ENCODE measurements around the gene TRIM63. TPM values are rescaled to one million over a fixed set of nuclear protein-coding genes. Genes with fewer than 3 reads are reported as not detected.
A peak's percentile ranks its signal among the peaks of the same experiment; 100 is the strongest.

TRIM63 gene
- total RNA-seq, 1 donor from 2014 or later = 1.7 TPM

DNA sequence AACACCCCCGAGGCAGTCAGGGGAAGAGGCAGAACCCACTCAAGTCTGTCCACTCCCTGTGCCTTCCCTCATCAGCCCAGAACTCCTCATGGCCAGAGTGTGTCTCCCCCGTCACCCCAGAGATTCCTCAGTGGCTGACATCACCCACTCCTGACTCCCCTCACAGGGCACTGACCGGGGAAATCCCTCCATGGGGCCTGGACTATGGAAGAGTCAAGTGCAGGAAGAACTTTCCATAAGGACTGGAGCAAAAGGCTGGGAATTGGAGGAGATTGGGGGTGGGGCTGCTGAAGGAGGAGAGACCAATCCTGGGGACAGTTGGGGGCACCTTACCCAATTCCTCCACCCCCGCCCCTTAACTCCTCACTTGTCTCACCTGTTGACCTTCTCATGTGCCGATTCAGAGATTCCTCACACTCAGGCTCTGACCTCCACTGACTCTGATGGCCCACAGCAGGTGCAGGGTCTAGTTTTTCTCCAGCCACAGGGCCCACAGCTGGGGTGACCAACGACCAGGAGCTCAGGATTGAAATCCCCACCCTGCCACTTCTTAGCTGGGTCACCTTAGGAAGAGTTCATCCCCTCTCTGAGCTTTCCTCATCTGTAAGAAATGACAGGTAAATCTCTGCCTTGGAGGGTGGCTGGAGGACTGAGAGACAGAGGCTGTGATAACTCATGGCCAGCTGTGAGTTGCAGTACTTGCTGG lies 46.3 kb downstream of the TRIM63 start:
- Mint-ChIP-seq H3K27ac (peak overlapping the region; percentile 78), H3K9me3 (no peaks in the 10 kb centered on the region), H3K4me1 (ENCODE audit: unreplicated experiment) (peaks cover 32% of the 10 kb centered on the region)

DNA sequence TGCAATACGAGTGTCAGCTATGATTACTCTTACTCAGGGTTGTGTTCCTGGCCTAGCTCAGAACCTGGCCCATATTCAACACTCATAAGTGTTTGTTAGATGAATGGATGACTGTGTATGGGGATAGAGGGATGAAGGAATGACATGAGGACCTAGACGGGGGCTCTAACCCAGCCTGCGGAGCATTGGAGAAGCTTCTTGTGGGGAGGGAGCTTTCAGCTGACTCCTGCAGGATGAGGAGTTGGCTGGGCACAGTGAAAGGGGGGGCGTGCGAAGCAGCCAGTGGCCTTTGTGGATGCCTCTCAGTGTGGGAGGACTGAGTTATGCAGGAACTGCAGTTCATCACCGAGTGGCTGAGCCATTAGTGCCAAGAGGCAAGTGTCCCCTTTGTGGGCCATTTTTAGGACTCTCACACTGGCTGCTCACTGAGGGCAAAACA lies 47.1 kb downstream of the TRIM63 start:
- H3K36me3 Mint-ChIP-seq = no peaks in the 10 kb centered on the region
- peak overlapping the region; percentile 7 for H3K27ac Mint-ChIP-seq
- H3K4me3 Mint-ChIP-seq = peak overlapping the region; percentile 34
- H3K27me3 Mint-ChIP-seq = no peaks in the 10 kb centered on the region
- TF ChIP-seq, protein P1, sequence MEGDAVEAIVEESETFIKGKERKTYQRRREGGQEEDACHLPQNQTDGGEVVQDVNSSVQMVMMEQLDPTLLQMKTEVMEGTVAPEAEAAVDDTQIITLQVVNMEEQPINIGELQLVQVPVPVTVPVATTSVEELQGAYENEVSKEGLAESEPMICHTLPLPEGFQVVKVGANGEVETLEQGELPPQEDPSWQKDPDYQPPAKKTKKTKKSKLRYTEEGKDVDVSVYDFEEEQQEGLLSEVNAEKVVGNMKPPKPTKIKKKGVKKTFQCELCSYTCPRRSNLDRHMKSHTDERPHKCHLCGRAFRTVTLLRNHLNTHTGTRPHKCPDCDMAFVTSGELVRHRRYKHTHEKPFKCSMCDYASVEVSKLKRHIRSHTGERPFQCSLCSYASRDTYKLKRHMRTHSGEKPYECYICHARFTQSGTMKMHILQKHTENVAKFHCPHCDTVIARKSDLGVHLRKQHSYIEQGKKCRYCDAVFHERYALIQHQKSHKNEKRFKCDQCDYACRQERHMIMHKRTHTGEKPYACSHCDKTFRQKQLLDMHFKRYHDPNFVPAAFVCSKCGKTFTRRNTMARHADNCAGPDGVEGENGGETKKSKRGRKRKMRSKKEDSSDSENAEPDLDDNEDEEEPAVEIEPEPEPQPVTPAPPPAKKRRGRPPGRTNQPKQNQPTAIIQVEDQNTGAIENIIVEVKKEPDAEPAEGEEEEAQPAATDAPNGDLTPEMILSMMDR (conservative IDR thresholded peaks at IDR 0.05) = no peak
- peaks cover 32% of the 10 kb centered on the region for H3K4me1 Mint-ChIP-seq (ENCODE audit: unreplicated experiment)
- H3K9me3 Mint-ChIP-seq = no peaks in the 10 kb centered on the region
- DNase-seq (ENCODE audit: extremely low spot score, unreplicated experiment) = no peak

More for the DNA sequence above, 46.3 kb downstream of the TRIM63 start:
- TF ChIP-seq, protein P1 (conservative IDR thresholded peaks at IDR 0.05) = no peak
- DNase-seq (ENCODE audit: extremely low spot score, unreplicated experiment) = no peak
- Mint-ChIP-seq H3K36me3 (no peaks in the 10 kb centered on the region), H3K4me3 (peak overlapping the region; percentile 90), H3K27me3 (no peaks in the 10 kb centered on the region)

DNA sequence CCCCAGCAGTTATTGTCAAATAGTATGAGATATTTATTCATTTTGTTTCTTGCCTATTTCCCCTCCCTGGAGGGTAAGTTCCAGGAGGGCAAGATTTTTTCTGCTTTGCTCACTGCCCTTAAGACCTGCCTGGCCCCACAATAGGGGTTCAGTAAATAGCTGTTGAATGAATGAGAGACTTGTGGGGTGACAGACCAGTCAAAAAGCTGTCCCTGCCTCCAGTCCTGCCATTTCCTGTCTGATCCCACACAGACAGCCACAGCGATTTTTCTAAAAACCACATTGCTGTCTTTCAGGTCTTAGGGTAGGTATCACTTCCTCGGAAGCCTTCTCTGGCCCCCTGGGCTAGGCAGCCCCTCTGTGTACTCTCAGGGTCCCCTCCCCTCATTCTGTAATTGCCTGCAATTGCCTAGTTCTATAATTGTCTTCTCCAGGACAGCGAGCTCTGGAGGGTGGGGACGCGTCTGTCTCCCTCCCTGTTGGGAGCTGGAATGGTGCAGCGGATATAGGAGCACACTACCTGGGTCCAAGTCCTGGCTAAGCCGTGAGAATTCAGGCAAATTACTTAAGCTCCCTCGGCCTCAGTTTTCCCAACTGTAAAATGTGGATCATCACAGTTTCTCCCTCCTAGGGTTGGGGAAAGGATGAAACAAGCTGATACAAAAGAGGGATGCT lies 47.7 kb downstream of the TRIM63 start:
- TF ChIP-seq, protein P1 (conservative IDR thresholded peaks at IDR 0.05) = no peak
- Mint-ChIP-seq H3K36me3 (no peaks in the 10 kb centered on the region), H3K27ac (peak overlapping the region; percentile 7), H3K9me3 (no peaks in the 10 kb centered on the region), H3K4me3 (peak overlapping the region; percentile 34), H3K27me3 (no peaks in the 10 kb centered on the region), H3K4me1 (ENCODE audit: unreplicated experiment) (peaks cover 32% of the 10 kb centered on the region)
- no peak for DNase-seq (ENCODE audit: extremely low spot score, unreplicated experiment)

DNA sequence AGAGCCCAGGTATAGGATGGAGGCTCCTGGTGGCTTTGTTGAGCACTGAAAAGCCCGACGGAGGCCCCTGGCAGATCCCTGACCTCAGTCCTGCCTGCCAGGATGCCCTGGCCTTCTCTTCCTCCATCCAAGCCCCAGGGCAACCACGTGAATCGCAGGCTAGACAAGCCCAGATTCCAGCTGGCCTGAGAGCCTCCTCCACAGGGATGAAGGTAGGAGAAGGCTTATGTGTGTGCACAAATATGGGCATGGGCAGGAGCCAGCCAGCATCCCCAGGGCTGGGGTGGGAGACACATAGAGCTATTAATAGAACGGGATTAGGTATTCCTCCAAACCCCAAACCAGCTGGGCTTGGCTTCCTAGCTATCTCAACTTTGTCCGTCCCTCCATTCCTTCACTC lies 49.8 kb downstream of the TRIM63 start:
- Mint-ChIP-seq H3K4me1 (ENCODE audit: unreplicated experiment) (peaks cover 26% of the 10 kb centered on the region), H3K36me3 (no peaks in the 10 kb centered on the region), H3K9me3 (no peaks in the 10 kb centered on the region), H3K27me3 (no peaks in the 10 kb centered on the region), H3K27ac (no peak overlapping the region), H3K4me3 (no peak overlapping the region)
- TF ChIP-seq, protein P1 (conservative IDR thresholded peaks at IDR 0.05) = no peak
- DNase-seq (ENCODE audit: extremely low spot score, unreplicated experiment) = no peak

DNA sequence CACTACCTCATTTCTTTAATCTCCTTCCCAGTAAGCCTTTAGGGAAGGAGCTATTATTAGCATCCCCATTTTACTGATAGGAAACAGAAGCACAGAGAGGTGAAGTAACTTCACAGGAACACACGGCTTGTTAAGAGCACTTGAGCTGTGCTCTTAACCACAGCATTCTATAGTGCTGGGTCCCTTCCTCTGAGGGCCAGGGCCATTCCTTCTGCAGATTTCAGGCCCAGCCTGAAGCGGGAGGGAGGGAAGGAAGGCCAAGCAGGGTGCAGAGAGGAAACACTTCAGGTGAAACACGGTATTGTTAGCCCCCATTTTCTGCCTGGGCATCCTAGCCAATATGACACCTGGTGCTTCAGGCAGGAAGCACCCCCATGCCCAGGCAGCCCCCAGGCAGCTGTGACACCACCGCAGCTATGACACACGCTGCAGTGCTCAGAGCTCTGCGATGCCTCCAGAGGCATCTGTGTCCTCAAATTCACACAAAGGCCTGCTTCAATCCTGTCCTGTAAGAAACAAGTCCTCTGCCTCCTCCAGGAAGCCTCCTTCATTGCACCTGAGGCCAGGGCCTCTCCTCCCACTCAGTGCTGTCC lies 50.4 kb downstream of the TRIM63 start:
- H3K27ac Mint-ChIP-seq = no peak overlapping the region

More for the DNA sequence above, 50.4 kb downstream of the TRIM63 start:
- no peaks in the 10 kb centered on the region for H3K27me3 Mint-ChIP-seq
- H3K4me3 Mint-ChIP-seq = no peak overlapping the region
- no peak for DNase-seq (ENCODE audit: extremely low spot score, unreplicated experiment)
- H3K9me3 Mint-ChIP-seq = no peaks in the 10 kb centered on the region
- peaks cover 26% of the 10 kb centered on the region for H3K4me1 Mint-ChIP-seq (ENCODE audit: unreplicated experiment)
- H3K36me3 Mint-ChIP-seq = no peaks in the 10 kb centered on the region
- TF ChIP-seq, protein P1 (conservative IDR thresholded peaks at IDR 0.05) = no peak
